Fibroblast of mammary gland (primary cell): ENCODE measurements around the gene DMBT1.

Experiments
- DNase-seq: peaks from one replicate; pipeline ENCODE4 v3.0.0-alpha.2; 2010; ENCODE audit warnings: low read depth
- H3K4me3 ChIP-seq: 2 replicates; pipeline ENCODE4 v1.5.1; 2011; ENCODE audit warnings: low read depth, mild to moderate bottlenecking, low read length, moderate library complexity; ENCODE audit not compliant: control insufficient read depth
- CTCF ChIP-seq: conservative IDR thresholded peaks from 2 replicates; pipeline ENCODE4 v1.5.1; 2011; ENCODE audit warnings: low read depth, low read length, inconsistent platforms; ENCODE audit not compliant: control insufficient read depth, insufficient read depth

Gene DMBT1

DNA sequence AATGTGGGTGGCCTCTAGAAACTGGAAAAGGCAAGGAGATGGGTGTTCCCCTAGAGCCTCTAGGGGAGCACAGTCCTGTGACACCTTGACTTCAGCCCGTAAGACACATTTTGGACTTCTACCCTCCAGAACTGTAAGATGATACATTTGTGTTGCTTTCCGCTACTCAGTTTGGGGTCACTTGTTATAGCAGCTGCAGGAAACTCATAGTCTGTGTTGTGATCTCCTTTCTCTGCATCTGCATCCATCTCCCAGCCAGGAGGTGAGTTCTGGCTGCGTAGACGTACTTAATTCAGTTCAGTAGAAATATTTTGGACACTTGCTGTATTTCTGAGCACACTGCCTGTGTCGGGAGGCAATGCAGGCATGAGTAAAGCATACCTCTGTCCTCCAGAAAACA is 29.3 kb upstream of the DMBT1 start:
- no peak for DNase-seq
- no peak for TF ChIP-seq CTCF
- no peak overlapping the region for H3K4me3 ChIP-seq

GRCh38 chr10:122531939-122532338 is 28.6 kb upstream of the DMBT1 start:
- DNase-seq, result no peak

GRCh38 chr10:122532601-122533296 is 27.8 kb upstream of the DMBT1 start:
- H3K4me3 ChIP-seq, result no peak overlapping the region
- DNase-seq, result no peak
- TF ChIP-seq CTCF, result no peak

More at GRCh38 chr10:122531939-122532338, 28.6 kb upstream of the DMBT1 start:
- H3K4me3 ChIP-seq, result no peak overlapping the region
- no peak for TF ChIP-seq CTCF

DNA sequence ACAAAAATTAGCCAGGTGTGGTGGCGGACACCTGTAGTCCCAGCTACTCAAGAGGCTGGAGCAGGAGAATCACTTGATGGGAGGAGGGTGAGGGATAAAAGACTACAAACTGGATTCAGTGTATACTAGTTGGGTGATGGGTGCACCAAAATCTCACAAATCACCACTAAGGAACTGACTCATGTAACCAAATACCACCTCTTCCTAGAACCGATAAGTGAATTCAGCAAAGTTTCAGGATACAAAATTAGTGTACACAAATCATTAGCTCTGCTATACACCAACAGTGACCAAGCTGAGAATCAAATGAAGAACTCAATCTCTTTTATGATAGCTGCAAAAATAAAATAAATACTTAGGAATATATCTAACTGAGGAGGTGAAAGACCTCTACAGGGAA is 23.0 kb upstream of the DMBT1 start:
- no peak for TF ChIP-seq CTCF
- H3K4me3 ChIP-seq, result no peak overlapping the region
- DNase-seq, result no peak

DNA sequence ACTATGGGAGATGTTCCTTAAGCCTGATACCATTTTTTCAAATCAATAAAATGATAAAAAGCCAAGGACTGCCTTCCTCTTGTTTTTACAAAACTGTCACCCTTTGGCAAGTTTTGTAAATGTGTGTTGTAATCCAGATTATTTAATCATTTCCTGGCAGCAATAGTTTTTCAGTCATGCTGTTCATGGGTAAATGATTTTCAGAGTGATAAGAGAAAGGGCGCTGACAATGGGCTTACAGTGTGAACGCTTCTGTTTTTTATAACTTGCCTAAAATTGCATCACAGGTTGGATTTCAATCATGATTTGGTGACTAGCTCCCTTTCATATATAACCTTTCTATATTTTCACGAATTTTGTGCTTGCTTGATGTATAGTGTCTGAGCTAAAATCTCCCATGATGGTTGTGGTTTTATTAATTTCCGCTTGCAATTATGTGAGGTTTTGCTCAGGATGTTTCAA is 19.0 kb upstream of the DMBT1 start:
- H3K4me3 ChIP-seq, result no peak overlapping the region
- peak; percentile 56 for DNase-seq
- no peak for TF ChIP-seq CTCF

GRCh38 chr10:122543676-122544445 is 16.7 kb upstream of the DMBT1 start:
- no peak overlapping the region for H3K4me3 ChIP-seq
- DNase-seq, result no peak
- no peak for TF ChIP-seq CTCF
